VCaP (cell line): ENCODE measurements around the gene CYFIP2.

ENCODE experiments used
- H3K27ac ChIP-seq: fragments of 450-650 bp; 2 replicates; pipeline ENCODE4 v1.5.1; 2017
- TF ChIP-seq, protein P1 (sequence below): fragments of 450-650 bp; conservative IDR thresholded peaks from 2 replicates; pipeline ENCODE4 v1.5.1; 2017; ENCODE audit warnings: mild to moderate bottlenecking, moderate library complexity

Gene CYFIP2

DNA sequence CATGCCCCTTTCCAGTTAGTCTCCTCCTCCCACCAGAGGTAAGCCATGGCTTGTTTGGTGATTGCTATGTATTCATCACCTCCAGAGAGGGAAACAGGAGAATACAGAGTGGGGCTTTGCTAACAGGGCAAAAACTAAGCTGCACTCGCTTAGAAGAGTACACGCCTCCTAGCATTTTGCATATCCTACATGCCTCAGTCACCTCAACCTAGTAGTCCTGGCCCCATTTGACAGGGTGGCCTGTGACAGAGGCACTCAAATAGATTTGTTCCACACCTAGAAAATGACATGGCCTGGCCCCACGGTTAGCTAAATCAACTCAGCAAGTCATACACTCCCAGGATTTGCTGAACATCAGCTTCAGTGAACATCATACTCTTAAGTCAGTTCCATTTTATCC is 90.7 kb downstream of the CYFIP2 start:
- TF ChIP-seq, protein P1, sequence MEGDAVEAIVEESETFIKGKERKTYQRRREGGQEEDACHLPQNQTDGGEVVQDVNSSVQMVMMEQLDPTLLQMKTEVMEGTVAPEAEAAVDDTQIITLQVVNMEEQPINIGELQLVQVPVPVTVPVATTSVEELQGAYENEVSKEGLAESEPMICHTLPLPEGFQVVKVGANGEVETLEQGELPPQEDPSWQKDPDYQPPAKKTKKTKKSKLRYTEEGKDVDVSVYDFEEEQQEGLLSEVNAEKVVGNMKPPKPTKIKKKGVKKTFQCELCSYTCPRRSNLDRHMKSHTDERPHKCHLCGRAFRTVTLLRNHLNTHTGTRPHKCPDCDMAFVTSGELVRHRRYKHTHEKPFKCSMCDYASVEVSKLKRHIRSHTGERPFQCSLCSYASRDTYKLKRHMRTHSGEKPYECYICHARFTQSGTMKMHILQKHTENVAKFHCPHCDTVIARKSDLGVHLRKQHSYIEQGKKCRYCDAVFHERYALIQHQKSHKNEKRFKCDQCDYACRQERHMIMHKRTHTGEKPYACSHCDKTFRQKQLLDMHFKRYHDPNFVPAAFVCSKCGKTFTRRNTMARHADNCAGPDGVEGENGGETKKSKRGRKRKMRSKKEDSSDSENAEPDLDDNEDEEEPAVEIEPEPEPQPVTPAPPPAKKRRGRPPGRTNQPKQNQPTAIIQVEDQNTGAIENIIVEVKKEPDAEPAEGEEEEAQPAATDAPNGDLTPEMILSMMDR: no peak
- H3K27ac ChIP-seq: no peak overlapping the region

DNA sequence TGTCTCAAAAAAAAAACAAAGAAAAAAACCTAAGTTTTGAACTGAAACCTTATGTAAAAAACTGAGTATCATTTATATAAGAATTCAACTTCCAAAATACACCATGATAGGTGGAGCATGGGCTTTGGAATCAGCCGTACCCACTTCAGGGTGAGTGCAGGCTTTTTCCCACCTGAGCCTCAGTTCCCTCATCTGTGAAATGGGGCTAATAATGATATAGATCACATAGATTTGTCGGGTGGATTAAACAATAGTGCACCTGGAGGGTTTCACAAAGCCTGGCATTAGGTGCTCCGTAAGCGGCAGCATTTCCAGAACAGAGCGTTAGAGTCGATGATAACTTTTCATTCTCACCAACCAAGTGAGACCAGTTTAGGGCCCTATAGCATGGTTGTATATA is 91.9 kb downstream of the CYFIP2 start:
- H3K27ac ChIP-seq: no peak overlapping the region
- TF ChIP-seq, protein P1: no peak

DNA sequence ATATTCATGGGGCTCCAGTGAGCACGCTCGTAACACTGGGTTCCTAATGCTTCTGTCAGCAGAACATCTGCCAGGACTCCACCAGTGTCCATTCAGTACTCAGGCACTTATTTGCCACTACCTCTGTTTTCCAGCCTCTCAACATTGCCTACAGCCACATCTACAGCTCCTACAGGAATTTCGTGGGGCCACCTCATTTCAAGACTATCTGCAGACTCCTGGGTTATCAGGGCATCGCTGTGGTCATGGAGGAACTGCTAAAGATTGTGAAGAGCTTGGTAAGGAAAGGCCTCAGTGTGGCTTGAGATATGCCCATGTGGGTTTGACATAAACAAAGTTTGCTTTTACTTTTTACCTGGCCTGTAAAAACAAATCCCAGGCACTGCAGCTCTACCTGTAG is 92.9 kb downstream of the CYFIP2 start:
- no peak overlapping the region for H3K27ac ChIP-seq

DNA sequence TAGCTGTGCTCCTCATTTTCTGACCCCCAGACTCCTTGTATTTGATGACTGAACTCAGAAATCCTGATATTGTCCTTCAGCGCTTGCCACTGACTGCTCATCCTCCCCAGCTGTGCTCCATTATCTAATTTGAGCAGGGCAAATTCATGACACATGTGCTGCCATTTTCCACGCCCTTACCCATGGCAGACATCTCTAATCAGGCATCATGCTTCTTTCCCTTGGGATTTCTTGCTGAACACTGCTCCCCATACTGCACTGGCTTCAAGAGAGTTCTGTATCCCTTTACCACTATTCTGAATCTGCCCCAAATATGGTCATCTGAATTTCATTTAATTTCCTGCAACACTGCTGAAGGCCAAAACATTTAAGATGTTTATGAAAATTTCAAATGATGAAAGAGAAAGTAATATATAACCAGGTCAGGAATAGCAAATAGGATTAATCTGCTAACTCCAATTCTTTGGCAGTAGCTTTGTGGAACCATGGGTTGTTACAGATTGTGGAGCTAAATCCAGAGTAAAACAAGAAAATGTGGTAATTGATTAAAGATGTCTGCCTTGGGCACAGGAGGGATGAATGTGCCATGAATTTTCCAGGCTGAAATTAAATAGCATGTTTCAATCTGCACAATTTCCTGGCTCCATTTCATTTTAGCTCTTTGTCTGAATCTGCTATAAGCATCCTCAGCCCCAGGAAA is 93.6 kb downstream of the CYFIP2 start:
- TF ChIP-seq, protein P1: no peak

More for the DNA sequence above, 92.9 kb downstream of the CYFIP2 start:
- TF ChIP-seq, protein P1: no peak

DNA sequence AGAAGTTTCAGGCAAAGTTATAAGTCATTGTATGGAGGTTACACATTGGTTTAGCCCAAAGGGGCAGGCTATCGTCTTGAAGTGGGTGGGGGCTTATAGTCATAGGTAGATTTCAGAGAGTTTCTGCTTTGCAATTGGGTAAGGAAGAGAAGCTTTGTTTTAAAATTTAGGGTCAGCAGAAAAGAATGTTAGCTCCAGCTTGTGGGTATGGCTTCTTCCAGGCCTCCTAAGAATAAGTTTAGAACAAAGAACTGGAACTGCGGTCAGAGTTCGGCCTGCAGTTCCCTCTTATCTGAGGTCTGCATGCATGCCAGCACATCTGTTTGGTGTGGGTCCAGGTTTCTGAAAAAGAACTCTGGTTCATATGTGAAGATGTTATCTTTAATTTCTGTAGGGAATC is 96.1 kb downstream of the CYFIP2 start:
- TF ChIP-seq, protein P1: no peak
- H3K27ac ChIP-seq: no peak overlapping the region

More for the DNA sequence above, 93.6 kb downstream of the CYFIP2 start:
- no peak overlapping the region for H3K27ac ChIP-seq

DNA sequence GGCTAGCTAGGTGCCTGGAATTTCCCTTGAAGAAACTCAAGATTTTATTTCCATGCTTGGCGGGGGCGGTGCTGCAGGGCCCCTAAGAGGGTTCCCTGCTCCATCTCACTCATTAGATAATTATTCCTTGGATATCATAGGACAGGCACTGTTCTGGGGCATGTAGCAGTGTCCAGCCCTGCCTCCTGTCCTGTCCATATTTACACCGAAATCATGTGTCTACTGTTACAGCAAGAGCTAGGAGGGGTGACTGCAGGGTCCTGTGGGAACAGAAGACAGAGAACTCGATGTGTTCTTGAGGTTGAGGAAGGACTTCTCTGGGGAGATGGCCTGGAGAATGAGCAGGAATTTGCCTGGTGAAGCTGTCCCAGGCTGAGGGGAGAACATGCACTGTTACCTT is 96.6 kb downstream of the CYFIP2 start:
- no peak overlapping the region for H3K27ac ChIP-seq
- TF ChIP-seq, protein P1: no peak

DNA sequence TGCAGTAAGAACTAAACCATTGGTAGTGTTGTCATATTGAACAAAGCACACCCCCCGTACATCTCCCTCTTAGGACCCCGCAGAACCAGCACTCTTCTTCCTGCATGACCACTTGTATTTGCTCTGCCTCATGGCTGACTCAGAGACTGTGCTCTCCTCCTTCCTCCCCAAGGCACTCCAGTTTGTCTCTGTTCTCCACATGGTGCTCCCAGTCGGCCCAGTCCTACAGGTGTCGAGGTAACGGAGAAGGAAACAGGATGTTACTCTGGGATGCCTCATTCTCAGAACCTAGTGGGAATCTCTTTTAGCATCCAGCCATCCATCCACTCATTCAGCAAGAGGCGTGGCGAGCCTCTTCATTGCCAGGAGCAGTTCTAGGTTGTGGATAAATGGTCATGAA is 97.1 kb downstream of the CYFIP2 start:
- TF ChIP-seq, protein P1: no peak
- no peak overlapping the region for H3K27ac ChIP-seq
